ENCODE data around the gene AGR2.

The AGR2 gene

GRCh38 chr7:16838386-16838785 is 33.6 kb upstream of the AGR2 start:
- Histone ChIP-seq H3K4me2 (ENCODE audit: low read length, poor library complexity, severe bottlenecking) (no peak overlapping the region), H2AK5ac (ENCODE audit: low read length, severe bottlenecking) (no peak overlapping the region), H2BK5ac (ENCODE audit: low read depth, low read length, poor library complexity, severe bottlenecking) (no peak overlapping the region), H3K4ac (ENCODE audit: low read depth in 1 of 2, low read length in 2 of 2) (no peak overlapping the region), H3K18ac (ENCODE audit: low read depth in 1 of 2, low read length in 2 of 2) (no peak overlapping the region), H3K79me1 (replicated peaks; ENCODE audit: low read length, poor library complexity, severe bottlenecking) (no peaks in the 10 kb centered on the region), H3K23ac (ENCODE audit: low read length in 2 of 2) (no peak overlapping the region), H3K4me1 (ENCODE audit: control insufficient read depth, insufficient read depth, low read depth, low read length) (peaks cover 5% of the 10 kb centered on the region), H2AFZ (ENCODE audit: low read depth, low read length) (no peak overlapping the region), H2BK15ac (ENCODE audit: low read depth, poor library complexity, severe bottlenecking) (no peak overlapping the region), H4K8ac (ENCODE audit: low read length) (no peak overlapping the region), H3K9ac (ENCODE audit: low read length) (no peak overlapping the region), H3K9me3 (ENCODE audit: control insufficient read depth, low read length) (no peaks in the 10 kb centered on the region), H3K27me3 (ENCODE audit: control insufficient read depth in 1 of 2, insufficient read depth in 1 of 2, low read length in 2 of 2) (no peaks in the 10 kb centered on the region), H2BK12ac (ENCODE audit: low read length in 2 of 2) (no peak overlapping the region), H3K27ac (ENCODE audit: low read length, poor library complexity, severe bottlenecking) (no peak overlapping the region), H4K91ac (ENCODE audit: low read length) (no peak overlapping the region), H3K14ac (ENCODE audit: low read length in 2 of 2) (no peak overlapping the region), H2BK120ac (ENCODE audit: low read depth, low read length) (no peak overlapping the region), H3K36me3 (ENCODE audit: control insufficient read depth in 1 of 2, insufficient read depth in 2 of 2, low read depth in 1 of 2, low read length in 2 of 2) (no peaks in the 10 kb centered on the region), H3K4me3 (ENCODE audit: insufficient read depth in 1 of 2, low read depth in 1 of 2, low read length in 2 of 2) (no peak overlapping the region)
- DNase-seq, result no peak
- 50% methylated on average over 2 of the region's 3 CpGs for WGBS

- H2BK15ac ChIP-seq (ENCODE audit: low read depth, poor library complexity, severe bottlenecking), result no peak overlapping the region
These were observed 31.7 kb upstream of the AGR2 start for GRCh38 chr7:16836481-16836880.

GRCh38 chr7:16833373-16833772 is 28.6 kb upstream of the AGR2 start:
- Histone ChIP-seq H3K9me3 (ENCODE audit: control insufficient read depth, low read length) (peaks cover 7% of the 10 kb centered on the region), H2BK15ac (ENCODE audit: low read depth, poor library complexity, severe bottlenecking) (no peak overlapping the region), H3K23ac (ENCODE audit: low read length in 2 of 2) (no peak overlapping the region), H3K27ac (ENCODE audit: low read length, poor library complexity, severe bottlenecking) (no peak overlapping the region), H2BK12ac (ENCODE audit: low read length in 2 of 2) (no peak overlapping the region), H4K91ac (ENCODE audit: low read length) (no peak overlapping the region), H3K9ac (ENCODE audit: low read length) (no peak overlapping the region), H3K14ac (ENCODE audit: low read length in 2 of 2) (no peak overlapping the region), H3K27me3 (ENCODE audit: control insufficient read depth in 1 of 2, insufficient read depth in 1 of 2, low read length in 2 of 2) (no peaks in the 10 kb centered on the region), H2AK5ac (ENCODE audit: low read length, severe bottlenecking) (no peak overlapping the region), H3K79me1 (replicated peaks; ENCODE audit: low read length, poor library complexity, severe bottlenecking) (no peaks in the 10 kb centered on the region), H3K4me1 (ENCODE audit: control insufficient read depth, insufficient read depth, low read depth, low read length) (no peaks in the 10 kb centered on the region), H3K4me2 (ENCODE audit: low read length, poor library complexity, severe bottlenecking) (no peak overlapping the region), H3K4ac (ENCODE audit: low read depth in 1 of 2, low read length in 2 of 2) (no peak overlapping the region), H3K18ac (ENCODE audit: low read depth in 1 of 2, low read length in 2 of 2) (no peak overlapping the region), H3K4me3 (ENCODE audit: insufficient read depth in 1 of 2, low read depth in 1 of 2, low read length in 2 of 2) (no peak overlapping the region), H3K36me3 (ENCODE audit: control insufficient read depth in 1 of 2, insufficient read depth in 2 of 2, low read depth in 1 of 2, low read length in 2 of 2) (no peaks in the 10 kb centered on the region), H2BK120ac (ENCODE audit: low read depth, low read length) (no peak overlapping the region), H2AFZ (ENCODE audit: low read depth, low read length) (no peak overlapping the region), H4K8ac (ENCODE audit: low read length) (no peak overlapping the region), H2BK5ac (ENCODE audit: low read depth, low read length, poor library complexity, severe bottlenecking) (no peak overlapping the region)
- 100% methylated on average over 1 of the region's 1 CpG for WGBS
- DNase-seq, result no peak

More at GRCh38 chr7:16836481-16836880, 31.7 kb upstream of the AGR2 start:
- Histone ChIP-seq H4K8ac (ENCODE audit: low read length) (no peak overlapping the region), H3K4me2 (ENCODE audit: low read length, poor library complexity, severe bottlenecking) (no peak overlapping the region), H3K79me1 (replicated peaks; ENCODE audit: low read length, poor library complexity, severe bottlenecking) (no peaks in the 10 kb centered on the region), H3K4ac (ENCODE audit: low read depth in 1 of 2, low read length in 2 of 2) (no peak overlapping the region), H3K23ac (ENCODE audit: low read length in 2 of 2) (no peak overlapping the region), H3K9me3 (ENCODE audit: control insufficient read depth, low read length) (no peaks in the 10 kb centered on the region), H2BK5ac (ENCODE audit: low read depth, low read length, poor library complexity, severe bottlenecking) (no peak overlapping the region), H3K9ac (ENCODE audit: low read length) (no peak overlapping the region), H3K36me3 (ENCODE audit: control insufficient read depth in 1 of 2, insufficient read depth in 2 of 2, low read depth in 1 of 2, low read length in 2 of 2) (no peaks in the 10 kb centered on the region), H4K91ac (ENCODE audit: low read length) (no peak overlapping the region), H3K4me3 (ENCODE audit: insufficient read depth in 1 of 2, low read depth in 1 of 2, low read length in 2 of 2) (no peak overlapping the region), H3K4me1 (ENCODE audit: control insufficient read depth, insufficient read depth, low read depth, low read length) (peaks cover 3% of the 10 kb centered on the region), H2BK12ac (ENCODE audit: low read length in 2 of 2) (no peak overlapping the region), H3K27me3 (ENCODE audit: control insufficient read depth in 1 of 2, insufficient read depth in 1 of 2, low read length in 2 of 2) (no peaks in the 10 kb centered on the region), H3K14ac (ENCODE audit: low read length in 2 of 2) (no peak overlapping the region), H2BK120ac (ENCODE audit: low read depth, low read length) (no peak overlapping the region), H2AK5ac (ENCODE audit: low read length, severe bottlenecking) (no peak overlapping the region), H2AFZ (ENCODE audit: low read depth, low read length) (no peak overlapping the region), H3K18ac (ENCODE audit: low read depth in 1 of 2, low read length in 2 of 2) (no peak overlapping the region), H3K27ac (ENCODE audit: low read length, poor library complexity, severe bottlenecking) (no peak overlapping the region)
- no peak for DNase-seq
- 95% methylated on average over 3 of the region's 5 CpGs for WGBS

GRCh38 chr7:16826060-16826459 is 21.3 kb upstream of the AGR2 start:
- Histone ChIP-seq H3K4me3 (ENCODE audit: insufficient read depth in 1 of 2, low read depth in 1 of 2, low read length in 2 of 2) (no peak overlapping the region), H2BK15ac (ENCODE audit: low read depth, poor library complexity, severe bottlenecking) (no peak overlapping the region), H2BK12ac (ENCODE audit: low read length in 2 of 2) (no peak overlapping the region), H3K36me3 (ENCODE audit: control insufficient read depth in 1 of 2, insufficient read depth in 2 of 2, low read depth in 1 of 2, low read length in 2 of 2) (no peaks in the 10 kb centered on the region), H4K91ac (ENCODE audit: low read length) (no peak overlapping the region), H3K18ac (ENCODE audit: low read depth in 1 of 2, low read length in 2 of 2) (no peak overlapping the region), H3K4me2 (ENCODE audit: low read length, poor library complexity, severe bottlenecking) (no peak overlapping the region), H4K8ac (ENCODE audit: low read length) (no peak overlapping the region), H3K27ac (ENCODE audit: low read length, poor library complexity, severe bottlenecking) (no peak overlapping the region), H3K9ac (ENCODE audit: low read length) (no peak overlapping the region), H3K23ac (ENCODE audit: low read length in 2 of 2) (no peak overlapping the region), H3K9me3 (ENCODE audit: control insufficient read depth, low read length) (peaks cover 7% of the 10 kb centered on the region), H3K4ac (ENCODE audit: low read depth in 1 of 2, low read length in 2 of 2) (no peak overlapping the region), H2BK5ac (ENCODE audit: low read depth, low read length, poor library complexity, severe bottlenecking) (no peak overlapping the region), H3K4me1 (ENCODE audit: control insufficient read depth, insufficient read depth, low read depth, low read length) (no peaks in the 10 kb centered on the region), H3K27me3 (ENCODE audit: control insufficient read depth in 1 of 2, insufficient read depth in 1 of 2, low read length in 2 of 2) (no peaks in the 10 kb centered on the region), H3K14ac (ENCODE audit: low read length in 2 of 2) (no peak overlapping the region), H2BK120ac (ENCODE audit: low read depth, low read length) (no peak overlapping the region), H3K79me1 (replicated peaks; ENCODE audit: low read length, poor library complexity, severe bottlenecking) (no peaks in the 10 kb centered on the region), H2AK5ac (ENCODE audit: low read length, severe bottlenecking) (no peak overlapping the region), H2AFZ (ENCODE audit: low read depth, low read length) (no peak overlapping the region)
- no peak for DNase-seq

Data from mesenchymal stem cell (in vitro differentiated cells and primary cell).